IPS-NIHi11 (cell line): Measurements from ENCODE around the gene RIMBP2.
"Not testable (repeated sequence)": the region's sequence is repeated elsewhere in the genome, so short reads cannot be mapped to it uniquely, and the experiment has no call there.

Experiments
- DNase-seq: peaks from one replicate; pipeline ENCODE4 v3.0.0; 2012; ENCODE audit warnings: mixed read lengths, low spot score

RIMBP2 gene, protein sequence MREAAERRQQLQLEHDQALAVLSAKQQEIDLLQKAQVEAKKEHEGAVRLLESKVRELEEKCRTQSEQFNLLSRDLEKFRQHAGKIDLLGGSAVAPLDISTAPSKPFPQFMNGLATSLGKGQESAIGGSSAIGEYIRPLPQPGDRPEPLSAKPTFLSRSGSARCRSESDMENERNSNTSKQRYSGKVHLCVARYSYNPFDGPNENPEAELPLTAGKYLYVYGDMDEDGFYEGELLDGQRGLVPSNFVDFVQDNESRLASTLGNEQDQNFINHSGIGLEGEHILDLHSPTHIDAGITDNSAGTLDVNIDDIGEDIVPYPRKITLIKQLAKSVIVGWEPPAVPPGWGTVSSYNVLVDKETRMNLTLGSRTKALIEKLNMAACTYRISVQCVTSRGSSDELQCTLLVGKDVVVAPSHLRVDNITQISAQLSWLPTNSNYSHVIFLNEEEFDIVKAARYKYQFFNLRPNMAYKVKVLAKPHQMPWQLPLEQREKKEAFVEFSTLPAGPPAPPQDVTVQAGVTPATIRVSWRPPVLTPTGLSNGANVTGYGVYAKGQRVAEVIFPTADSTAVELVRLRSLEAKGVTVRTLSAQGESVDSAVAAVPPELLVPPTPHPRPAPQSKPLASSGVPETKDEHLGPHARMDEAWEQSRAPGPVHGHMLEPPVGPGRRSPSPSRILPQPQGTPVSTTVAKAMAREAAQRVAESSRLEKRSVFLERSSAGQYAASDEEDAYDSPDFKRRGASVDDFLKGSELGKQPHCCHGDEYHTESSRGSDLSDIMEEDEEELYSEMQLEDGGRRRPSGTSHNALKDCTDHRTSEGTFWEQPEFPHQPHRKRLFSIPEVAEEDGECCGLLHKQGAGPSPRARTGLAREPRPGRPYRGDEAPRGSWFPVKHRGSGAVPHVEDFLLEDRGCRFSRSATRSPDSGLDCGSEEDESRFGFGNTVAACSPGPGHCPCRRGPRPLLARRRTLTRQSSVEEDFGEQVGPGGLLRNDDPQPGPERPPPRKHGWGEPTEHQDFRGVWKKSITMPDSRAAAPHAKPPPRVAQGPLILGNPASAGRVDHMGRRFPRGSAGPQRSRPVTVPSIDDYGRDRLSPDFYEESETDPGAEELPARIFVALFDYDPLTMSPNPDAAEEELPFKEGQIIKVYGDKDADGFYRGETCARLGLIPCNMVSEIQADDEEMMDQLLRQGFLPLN (N-terminal part only)

GRCh38 chr12:130715998-130716968 lies at the start of gene RIMBP2:
RIMBP2 (minus strand) TSS chr12:130716299; CDS start chr12:130479013, 237,286 bp downstream.
- DNase-seq: peak; percentile 45

DNA sequence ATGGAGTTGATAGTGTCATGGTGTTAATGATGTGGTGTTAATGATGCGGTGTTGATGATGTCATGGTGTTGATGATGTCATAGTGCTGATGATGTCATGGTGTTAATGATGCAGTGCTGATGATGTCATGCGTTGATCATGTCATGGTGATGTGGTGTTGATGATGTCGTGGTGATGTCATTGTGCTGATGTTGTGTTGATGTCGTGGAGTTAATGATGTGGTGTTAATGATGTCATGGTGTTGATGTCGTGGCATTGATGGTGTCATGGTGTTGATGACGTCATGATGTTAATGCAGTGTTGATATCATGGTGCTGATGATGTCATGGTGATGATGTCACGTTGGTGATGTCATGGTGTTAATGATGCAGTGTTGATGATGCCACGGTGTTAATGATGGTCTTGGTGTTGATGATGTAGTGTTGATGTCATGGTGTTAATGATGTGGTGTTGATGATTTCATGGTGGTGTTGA lies 49.1 kb upstream of the RIMBP2 start:
- no peak for DNase-seq

DNA sequence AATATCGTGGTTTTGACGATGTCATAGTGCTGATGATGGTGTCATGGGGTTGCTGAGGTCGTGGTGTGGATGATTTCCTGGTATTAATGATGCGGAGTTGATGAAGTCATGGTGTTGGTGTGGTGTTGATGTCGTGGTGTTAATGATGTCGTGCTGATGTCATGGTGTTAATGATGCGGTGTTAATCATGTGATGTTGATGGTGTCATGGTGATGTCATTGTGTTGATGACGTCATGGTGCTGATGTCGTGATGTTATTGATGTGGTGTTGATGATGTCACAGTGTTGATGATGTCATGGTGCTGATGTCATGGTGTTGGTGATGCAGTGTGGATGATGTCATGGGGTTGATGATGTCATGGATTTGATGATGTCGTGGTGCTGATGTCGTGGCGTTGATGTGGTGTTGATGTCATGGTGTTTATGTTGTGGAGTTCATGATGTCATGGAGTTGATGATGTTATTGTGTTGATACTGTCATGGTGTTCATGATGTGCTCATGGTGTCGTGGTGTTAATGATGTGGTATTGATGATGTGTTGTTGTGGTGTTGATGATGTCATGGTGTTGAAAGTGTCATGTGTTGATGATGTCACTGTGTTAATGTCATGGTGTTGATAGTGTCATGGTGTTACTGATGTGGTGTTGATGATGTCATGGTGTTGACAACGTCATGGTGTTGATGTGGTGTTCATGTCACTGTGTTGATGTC lies 48.5 kb upstream of the RIMBP2 start:
- DNase-seq: no peak

- DNase-seq: no peak
Observed at GRCh38 chr12:130764073-130764472, 48.0 kb upstream of the RIMBP2 start.

DNA sequence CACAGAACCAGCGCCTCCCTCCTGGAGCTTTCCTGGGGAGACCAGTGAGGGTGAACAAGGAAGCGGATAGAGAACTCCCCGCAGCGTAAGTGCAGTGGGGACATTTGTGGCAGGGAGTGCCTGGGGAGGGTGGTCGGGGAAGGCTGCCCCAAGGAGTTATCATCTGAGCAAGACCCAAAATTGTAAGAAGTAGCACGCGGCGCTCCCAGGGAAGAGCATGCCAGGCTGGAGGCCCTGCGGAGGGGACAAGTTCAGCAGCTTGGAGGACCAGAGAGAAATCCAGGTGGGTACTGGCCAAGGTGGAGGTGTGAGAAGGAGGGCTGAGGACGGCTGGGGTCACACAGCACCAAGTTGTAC lies 46.2 kb upstream of the RIMBP2 start:
- DNase-seq: no peak

- peak; percentile 72 for DNase-seq
Observed at GRCh38 chr12:130761537-130762318, 45.6 kb upstream of the RIMBP2 start.

DNA sequence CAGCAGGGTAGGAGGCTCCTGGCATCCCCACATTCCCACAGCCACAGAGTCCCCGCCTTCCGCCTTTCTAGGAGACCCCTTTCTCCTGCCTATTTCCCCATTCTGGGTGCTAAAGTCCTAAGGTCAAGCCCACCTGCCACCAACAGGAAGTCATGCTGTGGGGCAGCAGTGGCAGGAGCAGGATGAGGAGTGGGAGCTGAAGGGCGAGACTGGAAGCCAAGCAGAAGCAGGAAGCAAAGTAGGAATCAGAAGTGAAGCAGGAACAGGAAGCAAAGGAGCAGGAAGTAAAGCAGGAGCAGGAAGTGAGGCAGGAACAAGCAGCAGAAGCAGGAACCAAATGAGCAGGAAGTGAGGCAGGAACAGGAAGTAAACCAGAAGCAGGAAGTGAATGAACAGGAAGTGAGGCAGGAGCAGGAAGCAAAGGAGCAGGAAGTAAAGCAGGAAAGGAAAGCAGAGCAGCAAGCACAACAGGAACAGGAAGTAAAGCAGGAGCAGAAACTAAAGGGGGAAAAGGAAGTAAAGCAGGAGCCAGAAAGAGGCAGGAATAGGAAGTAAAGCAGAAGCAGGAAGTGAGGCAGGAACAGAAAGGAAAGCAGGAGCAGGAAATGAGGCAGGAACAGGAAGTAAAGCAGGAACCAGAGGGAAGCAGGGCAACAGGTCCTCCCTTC lies 38.3 kb upstream of the RIMBP2 start:
- DNase-seq: no peak

- peak; percentile 63 for DNase-seq
Observed at GRCh38 chr12:130752692-130753230, 36.7 kb upstream of the RIMBP2 start.

- DNase-seq: not testable (repeated sequence)
Observed at GRCh38 chr12:130752037-130752436, 35.9 kb upstream of the RIMBP2 start.

- DNase-seq: no peak
Observed at GRCh38 chr12:130748786-130749185, 32.7 kb upstream of the RIMBP2 start.

DNA sequence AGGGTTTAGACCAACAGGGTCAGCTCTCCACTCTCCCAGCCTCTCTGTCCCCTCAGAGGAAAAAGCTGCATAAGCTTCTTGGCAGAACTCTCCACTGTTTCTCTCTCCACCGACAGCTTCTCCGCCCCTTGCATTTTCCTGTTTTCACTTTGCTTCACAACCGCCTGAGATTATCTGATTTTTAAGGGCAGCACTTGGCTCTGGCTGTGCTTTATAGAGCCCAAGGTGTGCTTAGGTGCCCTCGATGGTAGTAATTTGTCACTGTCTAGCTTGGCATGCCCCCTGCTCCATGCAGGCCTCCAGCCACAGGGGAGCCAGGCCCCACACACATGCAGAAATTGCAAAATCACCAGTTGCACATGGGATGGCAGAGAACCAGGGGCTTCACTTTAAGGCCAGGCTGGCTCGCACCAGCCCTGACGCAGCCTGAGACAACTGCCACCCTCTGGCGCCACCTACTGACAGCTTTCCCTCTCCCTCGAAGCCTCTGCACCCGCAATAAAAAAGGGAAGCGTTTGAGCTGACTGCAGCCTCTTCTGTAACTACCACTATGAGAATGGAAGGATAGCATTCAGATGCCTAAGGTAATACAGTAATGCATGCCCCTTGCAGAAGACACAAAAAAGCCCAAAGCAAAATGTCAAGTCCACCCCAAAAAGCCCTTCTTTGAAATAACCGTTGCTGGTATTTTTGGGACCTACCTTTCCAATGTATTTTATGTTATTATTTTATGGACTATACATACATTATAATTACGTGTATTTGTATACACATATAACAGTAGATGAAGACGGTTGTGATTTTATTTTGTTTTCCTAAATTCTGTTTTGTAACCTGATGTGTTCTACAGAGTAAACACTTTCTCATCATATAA lies 32.0 kb upstream of the RIMBP2 start:
- DNase-seq: peak; percentile 80

DNA sequence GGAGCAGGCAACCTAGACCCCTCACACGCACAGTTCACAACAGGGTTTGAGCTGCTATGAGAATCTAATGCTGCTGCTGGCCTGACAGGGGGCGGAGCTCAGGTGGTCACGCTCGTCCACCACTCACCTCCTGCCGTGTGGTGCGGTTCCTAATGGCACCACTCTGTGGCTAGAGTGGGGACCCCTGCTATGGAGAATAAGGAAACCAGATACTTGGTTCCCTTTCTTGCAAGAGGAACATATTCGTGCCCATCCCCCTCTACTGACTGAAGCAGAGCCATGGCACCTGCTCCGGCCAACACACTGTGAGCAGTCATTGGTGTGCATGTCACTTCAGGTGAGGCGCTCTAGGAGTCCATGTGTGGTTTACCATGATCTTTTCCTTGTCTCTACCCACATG lies 30.4 kb upstream of the RIMBP2 start:
- DNase-seq: no peak

DNA sequence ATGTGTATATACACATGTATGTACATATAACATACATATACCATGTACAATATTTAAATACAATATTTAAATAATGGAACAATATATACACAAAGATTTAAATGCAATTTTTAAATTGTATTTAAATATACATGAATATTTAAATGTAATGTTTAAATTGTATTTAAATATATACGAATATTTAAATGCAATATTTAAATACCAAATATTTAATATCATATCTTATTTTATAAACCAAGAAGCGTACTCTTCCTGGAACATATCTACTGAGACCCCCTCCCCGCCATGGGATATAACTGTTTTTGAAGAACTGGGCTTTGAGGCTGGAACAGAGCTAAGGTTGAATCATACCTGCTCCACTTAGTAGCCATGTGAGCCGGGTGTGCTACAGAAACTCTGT lies 29.8 kb upstream of the RIMBP2 start:
- DNase-seq: no peak

DNA sequence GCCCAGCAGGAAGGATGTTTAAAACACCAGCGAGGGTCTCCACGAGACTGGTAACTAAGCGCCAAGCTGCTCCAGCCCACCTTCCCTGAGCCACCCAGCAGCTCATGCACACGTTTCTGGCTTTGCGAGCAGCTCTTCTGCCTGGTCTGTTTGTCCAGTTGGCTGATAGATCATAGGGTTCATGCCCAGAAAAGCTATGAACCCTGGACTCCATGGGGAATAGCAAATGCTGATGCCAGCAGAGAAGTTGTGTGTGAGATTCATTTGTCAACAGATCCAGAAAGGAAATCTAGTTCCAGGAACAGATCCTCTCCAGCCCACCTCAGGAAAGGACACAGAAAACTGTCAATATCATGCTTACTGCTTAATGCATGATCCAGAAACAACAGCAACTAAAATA lies 28.2 kb upstream of the RIMBP2 start:
- DNase-seq: no peak

DNA sequence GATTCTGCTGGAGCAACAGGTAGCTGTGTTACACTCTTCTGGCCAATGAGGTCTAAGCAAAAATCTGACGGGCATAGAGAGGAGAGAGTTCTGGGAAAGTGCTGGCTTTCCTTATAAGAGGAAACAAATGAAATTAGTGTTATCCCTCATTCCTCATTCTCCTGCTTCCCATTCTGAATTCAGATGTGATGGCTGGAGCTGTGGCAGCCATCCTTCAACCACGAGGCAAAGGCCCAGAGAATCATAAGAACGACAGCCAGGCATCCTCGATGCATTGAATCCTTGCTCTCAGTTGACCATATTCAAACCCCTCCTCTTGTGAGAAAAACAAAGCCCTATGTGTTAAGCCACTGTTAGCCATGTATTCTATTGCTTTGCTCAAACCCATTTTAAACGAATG lies 27.5 kb upstream of the RIMBP2 start:
- no peak for DNase-seq

GRCh38 chr12:130743176-130743575 lies 27.1 kb upstream of the RIMBP2 start:
- no peak for DNase-seq

DNA sequence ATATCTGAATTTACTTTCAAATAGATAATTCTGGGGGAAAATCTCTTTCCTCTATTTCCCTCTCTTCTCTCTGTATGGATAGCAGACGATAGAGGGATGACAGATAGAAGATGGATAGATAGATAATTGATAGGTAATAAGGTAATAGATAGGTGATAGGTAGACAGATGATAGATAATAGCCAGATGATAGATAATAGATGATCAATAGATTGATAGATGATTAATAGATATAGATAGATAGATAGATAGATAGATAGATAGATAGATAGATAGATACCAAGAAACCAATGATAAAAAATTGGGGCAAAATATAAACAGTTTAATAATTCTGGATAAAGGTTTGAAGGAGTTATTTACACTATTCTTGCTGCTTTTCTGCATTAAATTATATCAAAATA lies 26.6 kb upstream of the RIMBP2 start:
- DNase-seq: no peak

DNA sequence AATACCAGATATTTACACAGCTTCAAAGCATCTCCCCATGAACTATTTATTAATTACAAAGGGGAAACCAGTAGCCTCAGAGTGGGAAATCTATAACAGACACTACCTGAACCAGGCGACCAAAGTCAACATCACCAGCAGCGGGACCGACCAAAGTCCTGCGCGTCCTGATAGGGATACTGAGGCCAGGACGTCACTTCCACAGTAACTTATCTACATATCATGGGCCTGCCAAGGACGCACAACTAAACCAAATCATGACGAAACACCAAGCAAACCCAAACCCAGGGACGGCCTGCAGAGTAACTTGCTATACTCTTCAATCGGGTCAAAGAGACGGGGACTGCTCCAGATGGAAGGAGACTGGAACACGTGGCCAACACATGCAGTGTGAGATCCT lies 26.0 kb upstream of the RIMBP2 start:
- DNase-seq: no peak
